Tibial artery (tissue), 4 donors: Measurements from ENCODE around the gene TIAM2.

ENCODE experiments used
- DNase-seq, 2 donors: peaks; one replicate each; pipeline ENCODE4 v3.0.0-alpha.2; 2019
- H3K27ac ChIP-seq, 2 donors: fragments of 200-600 bp; sonication (generic) in 1 of 2; 1 replicate in 1 of 2; 2 replicates in 1 of 2; pipeline ENCODE4 v1.5.1; 2018 to 2019; ENCODE audit warnings: mild to moderate bottlenecking in 1 of 2
- H3K27me3 ChIP-seq, 2 donors: fragments of 200-600 bp; sonication (generic) in 1 of 2; one replicate each; pipeline versions ENCODE4 v1.5.1 to v1.6.0; 2016 to 2019
- H3K36me3 ChIP-seq, 3 donors: fragments of 200-600 bp; sonication (generic) in 2 of 3; one replicate each; pipeline ENCODE4 v1.5.1; 2016 to 2019; ENCODE audit warnings: mild to moderate bottlenecking in 2 of 3
- H3K4me1 ChIP-seq, 4 donors: fragments of 200-600 bp; sonication (generic) in 2 of 4; 1 replicate in 3 of 4; 2 replicates in 1 of 4; pipeline ENCODE4 v1.5.1; 2016 to 2019
- H3K4me3 ChIP-seq, 2 donors: fragments of 200-600 bp; sonication (generic) in 1 of 2; 1 replicate in 1 of 2; 2 replicates in 1 of 2; pipeline ENCODE4 v1.5.1; 2018 to 2019; ENCODE audit warnings: mild to moderate bottlenecking in 2 of 2
- H3K9me3 ChIP-seq, 3 donors: fragments of 200-600 bp; sonication (generic) in 1 of 3; one replicate each; pipeline ENCODE4 v1.5.1; 2016 to 2019
- CTCF ChIP-seq, 2 experiments: fragments of 200-600 bp in 1 of 2; fragments of 450-650 bp in 1 of 2; IDR thresholded peaks; one replicate each; pipeline ENCODE4 v1.5.1; 2017 to 2019; ENCODE audit warnings: antibody characterized with exemption in 2 of 2, mild to moderate bottlenecking in 1 of 2, moderate library complexity in 1 of 2
- intact Hi-C: fragments of 100-400 bp; cut with DNase I; formaldehyde crosslinking; loops from one replicate; pipeline ENCODE4 v1.15.0; 2023; ENCODE audit warnings: low total_unique reads

TIAM2 gene

DNA sequence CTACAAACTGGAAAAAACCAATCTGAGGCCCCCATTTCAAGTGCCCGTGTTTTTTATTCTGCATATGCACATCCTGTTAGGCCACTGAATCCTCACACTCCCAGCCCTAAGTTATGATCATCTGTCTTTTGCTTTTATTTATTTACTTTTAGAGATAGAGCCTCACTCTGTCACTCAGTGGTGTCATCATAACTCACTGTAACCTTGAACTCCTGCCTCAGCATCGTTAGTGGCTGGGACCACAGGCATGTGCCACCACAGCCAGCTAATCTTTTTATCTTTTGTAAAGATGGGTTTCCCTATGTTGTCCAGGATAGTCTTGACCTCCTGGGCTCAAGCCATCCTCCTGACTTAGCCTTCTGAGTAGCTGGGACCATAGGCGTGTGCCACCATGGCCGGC is 239.1 kb downstream of the TIAM2 start:
- intact Hi-C loops, result no loop called here
- H3K4me3 ChIP-seq, result no peak overlapping the region
- TF ChIP-seq CTCF (IDR thresholded peaks at IDR 0.05), result no peak
- peaks cover 0 to 19% (median 7%) of the 10 kb centered on the region in 4 donors for H3K4me1 ChIP-seq
- no peak for DNase-seq
- H3K36me3 ChIP-seq, result no peaks in the 10 kb centered on the region
- H3K9me3 ChIP-seq, result no peaks in the 10 kb centered on the region
- H3K27ac ChIP-seq, result peak overlapping the region in 1 of 2 donors; percentile 21
- H3K27me3 ChIP-seq, result no peaks in the 10 kb centered on the region

DNA sequence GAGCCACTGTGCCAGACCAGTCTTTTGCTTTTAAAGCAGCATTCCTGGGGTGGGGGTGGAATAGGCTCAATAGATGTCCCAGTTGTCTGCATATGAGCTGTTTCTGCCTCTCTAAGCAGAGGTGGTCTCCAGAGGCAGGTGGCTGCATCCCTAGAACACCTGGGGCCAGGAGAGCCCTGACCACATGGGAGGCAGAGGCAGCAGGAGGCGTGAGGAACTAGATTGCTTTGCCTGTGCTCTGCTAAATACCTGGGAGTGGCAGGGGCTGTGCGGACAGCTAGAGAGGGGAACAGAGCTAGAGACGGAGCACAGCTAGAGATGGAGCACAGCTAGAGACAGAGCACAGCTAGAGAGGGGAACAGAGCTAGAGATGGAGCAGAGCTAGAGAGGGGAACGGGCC is 239.6 kb downstream of the TIAM2 start:
- intact Hi-C loops, result no loop called here
- H3K4me1 ChIP-seq, result peaks cover 0 to 16% (median 6%) of the 10 kb centered on the region in 4 donors
- H3K27ac ChIP-seq, result peak overlapping the region; percentile 0 to 21
- H3K27me3 ChIP-seq, result no peaks in the 10 kb centered on the region
- no peaks in the 10 kb centered on the region for H3K9me3 ChIP-seq
- no peak overlapping the region for H3K4me3 ChIP-seq
- DNase-seq, result no peak
- no peak for TF ChIP-seq CTCF (IDR thresholded peaks at IDR 0.05)
- no peaks in the 10 kb centered on the region for H3K36me3 ChIP-seq

- TF ChIP-seq CTCF (IDR thresholded peaks at IDR 0.05), result no peak
Observed at GRCh38 chr6:155235087-155235486, 240.0 kb downstream of the TIAM2 start.

GRCh38 chr6:155237613-155238012 is 242.5 kb downstream of the TIAM2 start:
- DNase-seq, result no peak
- H3K4me3 ChIP-seq, result no peak overlapping the region
- no peak overlapping the region for H3K27ac ChIP-seq
- peaks cover 0 to 6% (median 0%) of the 10 kb centered on the region in 3 donors for H3K36me3 ChIP-seq
- peaks cover 0 to 14% (median 6%) of the 10 kb centered on the region in 4 donors for H3K4me1 ChIP-seq
- H3K27me3 ChIP-seq, result no peaks in the 10 kb centered on the region
- no peak for TF ChIP-seq CTCF (IDR thresholded peaks at IDR 0.05)
- intact Hi-C loops, result no loop called here
- no peaks in the 10 kb centered on the region for H3K9me3 ChIP-seq

More at GRCh38 chr6:155235087-155235486, 240.0 kb downstream of the TIAM2 start:
- peak overlapping the region; percentile 0 to 21 for H3K27ac ChIP-seq
- intact Hi-C loops, result no loop called here
- no peak overlapping the region for H3K4me3 ChIP-seq
- no peaks in the 10 kb centered on the region for H3K9me3 ChIP-seq
- peaks cover 0 to 16% (median 6%) of the 10 kb centered on the region in 4 donors for H3K4me1 ChIP-seq
- no peaks in the 10 kb centered on the region for H3K36me3 ChIP-seq
- no peaks in the 10 kb centered on the region for H3K27me3 ChIP-seq
- DNase-seq, result no peak

- no peak overlapping the region for H3K4me3 ChIP-seq
- peaks cover 0 to 6% (median 0%) of the 10 kb centered on the region in 3 donors for H3K36me3 ChIP-seq
- H3K27ac ChIP-seq, result no peak overlapping the region
- no peaks in the 10 kb centered on the region for H3K9me3 ChIP-seq
- intact Hi-C loops, result no loop called here
- no peaks in the 10 kb centered on the region for H3K4me1 ChIP-seq
- no peaks in the 10 kb centered on the region for H3K27me3 ChIP-seq
- no peak for DNase-seq
- no peak for TF ChIP-seq CTCF (IDR thresholded peaks at IDR 0.05)
Observed at GRCh38 chr6:155240905-155241600, 245.9 kb downstream of the TIAM2 start.
